HS-5 (cell line): ENCODE data around the gene IGLL5.
"Not testable (repeated sequence)": the region's sequence is repeated elsewhere in the genome, so short reads cannot be mapped to it uniquely, and the experiment has no call there.

ENCODE experiments used
- DNase-seq: peaks from one replicate; pipeline ENCODE4 v3.0.0-alpha.2; 2012; ENCODE audit warnings: low read depth

Gene IGLL5

DNA sequence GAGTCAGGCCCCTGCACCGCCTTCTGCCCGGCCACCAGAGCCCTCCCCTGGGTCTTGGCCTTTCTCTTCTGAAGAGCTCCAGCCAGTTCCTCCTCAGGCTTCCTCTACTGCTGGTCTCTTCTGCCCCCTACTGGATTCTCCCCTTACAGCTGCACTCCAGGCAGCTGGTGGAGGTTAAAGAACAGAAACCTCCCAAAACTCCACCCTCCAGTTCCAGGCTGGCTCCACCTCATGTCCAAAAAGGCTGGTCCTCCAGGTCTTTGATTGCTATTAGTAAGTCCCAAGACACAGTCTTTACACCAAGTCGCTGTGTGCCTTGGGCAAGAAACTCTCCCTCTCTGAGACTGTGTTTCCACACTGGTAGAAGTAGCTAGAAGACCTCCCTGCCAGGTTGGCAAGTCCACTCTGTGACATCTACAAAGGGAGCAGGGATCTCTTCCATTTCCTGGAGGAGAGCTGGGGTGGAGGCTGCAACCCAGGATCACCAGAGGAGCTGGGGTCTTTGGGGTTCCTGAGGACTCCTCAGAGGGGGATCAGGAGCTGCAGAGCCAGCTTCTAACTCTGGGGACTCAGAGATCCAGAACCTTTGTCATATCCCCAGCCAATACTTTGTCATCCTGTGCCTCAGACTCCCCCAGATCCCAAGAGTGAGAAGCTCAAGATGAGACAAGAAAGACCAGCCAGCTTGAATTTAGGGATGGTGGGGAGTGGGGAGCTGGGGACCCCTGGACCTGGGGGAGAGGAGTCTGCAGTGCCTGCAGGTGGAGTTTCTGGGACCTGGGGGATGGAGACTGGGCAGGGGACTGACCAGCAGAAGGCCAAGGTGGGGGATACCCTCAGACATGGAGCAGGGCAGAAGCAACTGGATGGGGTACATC is 3.4 kb upstream of the IGLL5 start:
- no peak for DNase-seq

DNA sequence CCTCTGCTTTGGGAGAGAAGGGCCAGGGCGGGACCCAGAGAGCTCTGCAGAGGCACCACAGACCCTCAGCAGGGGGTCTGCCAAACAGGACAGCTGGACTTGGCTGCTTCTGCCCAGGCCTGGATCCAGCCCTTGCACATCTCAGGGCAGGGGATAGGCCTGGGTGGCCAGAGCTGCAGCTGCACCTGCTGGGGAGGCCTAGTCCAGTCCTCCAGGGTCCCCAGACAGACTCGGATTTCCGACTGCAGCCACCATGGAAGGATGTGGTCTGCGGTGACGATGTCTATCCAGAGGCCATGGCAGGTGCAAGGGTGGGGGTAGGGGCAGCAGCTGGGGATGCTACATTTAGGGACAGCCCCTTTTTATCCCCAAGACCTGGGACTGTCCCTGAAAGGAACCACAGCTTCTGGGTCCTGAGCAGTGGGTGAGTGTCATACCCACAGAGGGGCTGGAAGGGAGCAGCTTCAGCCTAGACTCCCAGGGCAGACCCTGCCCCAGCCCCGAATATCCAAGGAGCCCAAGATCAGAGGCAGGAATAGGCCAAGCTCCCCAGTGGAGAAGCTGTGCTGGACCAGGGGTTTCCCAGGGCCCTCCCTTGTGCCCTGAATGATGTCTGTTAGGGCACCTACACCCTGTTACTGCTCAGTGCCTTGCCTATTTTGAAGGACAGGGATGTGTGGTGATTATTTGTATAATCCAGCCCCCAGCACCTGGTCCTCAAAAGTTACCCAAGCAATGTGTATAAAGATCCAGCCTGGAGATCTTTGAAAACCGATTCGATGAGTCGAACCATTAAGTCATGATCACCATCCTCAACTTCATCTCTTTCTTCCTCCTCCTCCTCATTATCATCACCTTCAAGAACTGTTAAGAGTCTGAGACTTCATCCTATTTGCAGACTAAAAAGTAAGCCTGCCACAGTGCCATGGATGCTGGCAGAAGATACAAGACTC is 2.5 kb upstream of the IGLL5 start:
- DNase-seq: no peak

DNA sequence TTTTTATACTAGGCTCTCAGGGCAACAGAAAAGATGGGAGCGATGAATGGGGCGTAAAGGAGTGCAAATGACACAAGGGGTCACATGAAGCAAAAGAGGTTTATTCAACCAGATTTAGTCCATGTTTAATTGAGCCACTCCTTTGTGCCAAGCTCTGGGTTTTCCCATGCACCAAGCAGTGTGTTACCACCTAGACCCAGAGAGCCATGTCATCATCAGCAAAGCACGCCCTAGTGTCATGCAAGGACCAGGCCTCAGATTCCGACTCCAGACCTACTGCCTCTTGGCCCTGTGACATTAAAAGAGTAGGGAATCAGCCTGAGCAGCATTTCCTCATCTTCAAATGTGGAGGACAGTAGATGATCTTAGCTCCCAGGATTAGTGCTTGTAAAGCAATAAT is 1.1 kb upstream of the IGLL5 start:
- no peak for DNase-seq

DNA sequence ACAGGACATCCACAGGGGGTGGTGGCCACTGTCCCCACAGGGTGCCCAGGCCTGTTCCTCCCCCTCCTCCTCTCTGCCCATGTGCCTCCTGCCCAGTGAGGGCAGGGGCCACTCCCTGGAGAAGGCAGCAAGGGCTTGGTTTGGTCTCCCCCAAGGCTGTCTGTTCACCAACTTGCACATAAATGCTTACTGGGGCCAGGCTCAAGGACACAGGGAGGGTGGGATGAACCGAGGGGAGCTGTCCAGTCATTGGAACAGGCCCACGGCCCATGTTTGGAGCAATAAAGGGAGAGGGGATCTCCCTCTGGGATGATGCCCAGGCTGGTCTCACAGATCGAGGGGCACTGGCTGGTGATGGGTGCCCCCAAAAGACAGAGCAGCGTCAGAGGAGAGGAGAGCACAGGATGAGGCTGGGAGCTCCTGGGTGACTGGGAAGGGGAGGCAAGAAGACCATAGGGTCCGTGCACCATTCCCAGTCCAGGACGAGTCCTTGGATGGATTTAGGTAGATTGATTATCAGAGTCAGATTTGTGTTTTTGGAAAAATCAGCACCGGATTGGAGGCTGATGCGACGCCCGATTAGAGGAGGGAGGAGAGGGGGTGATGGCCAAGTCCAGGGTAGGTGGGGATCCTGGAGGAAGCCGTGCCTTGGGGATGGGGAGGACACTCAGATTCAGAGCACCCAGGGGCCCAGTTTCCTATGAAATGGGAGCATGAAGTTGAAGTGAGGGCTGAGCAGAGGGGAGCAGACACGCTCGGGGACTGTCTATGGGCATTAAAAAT is 1.1 kb downstream of the IGLL5 start:
- DNase-seq: no peak

DNA sequence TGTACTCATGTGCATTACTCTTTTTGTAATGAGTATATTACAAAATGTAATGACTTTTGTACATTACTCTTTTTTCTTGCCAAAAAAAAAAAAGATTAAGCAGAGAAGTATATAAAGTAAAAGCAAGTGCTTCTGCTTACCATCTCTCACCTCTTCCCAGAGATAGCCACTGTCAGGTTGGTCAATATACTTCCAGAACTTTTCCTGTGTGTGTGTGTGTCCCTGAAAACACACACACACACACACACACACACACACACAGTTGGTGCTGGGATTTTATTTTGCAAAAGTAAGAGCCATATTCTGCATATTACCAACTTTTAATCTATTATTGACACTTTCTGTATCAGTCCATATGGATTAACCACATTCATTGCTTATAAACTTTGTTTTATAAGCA is 2.5 kb downstream of the IGLL5 start:
- no peak for DNase-seq

DNA sequence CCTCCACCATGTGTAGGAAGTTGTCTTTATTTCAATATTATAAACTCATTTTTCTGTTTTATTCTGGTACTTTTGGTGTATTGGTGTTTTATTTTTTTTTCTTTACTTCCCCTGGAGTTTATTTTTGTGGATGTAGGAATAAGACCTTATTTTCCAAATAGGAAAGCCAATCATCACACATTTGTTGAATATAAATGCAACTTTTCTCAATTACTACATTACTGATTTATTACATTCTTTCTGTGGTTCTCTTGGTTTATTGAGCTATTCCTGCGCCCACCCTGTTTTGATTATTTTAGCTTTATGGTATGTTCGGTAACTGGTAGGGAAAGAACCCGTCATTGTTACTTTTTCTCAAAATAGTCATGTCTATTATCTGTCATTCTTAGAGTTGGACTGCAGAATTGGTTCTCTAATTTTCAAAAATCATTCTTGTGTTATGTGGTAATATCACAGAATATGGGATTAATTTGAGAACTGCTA is 3.6 kb downstream of the IGLL5 start:
- DNase-seq: no peak

DNA sequence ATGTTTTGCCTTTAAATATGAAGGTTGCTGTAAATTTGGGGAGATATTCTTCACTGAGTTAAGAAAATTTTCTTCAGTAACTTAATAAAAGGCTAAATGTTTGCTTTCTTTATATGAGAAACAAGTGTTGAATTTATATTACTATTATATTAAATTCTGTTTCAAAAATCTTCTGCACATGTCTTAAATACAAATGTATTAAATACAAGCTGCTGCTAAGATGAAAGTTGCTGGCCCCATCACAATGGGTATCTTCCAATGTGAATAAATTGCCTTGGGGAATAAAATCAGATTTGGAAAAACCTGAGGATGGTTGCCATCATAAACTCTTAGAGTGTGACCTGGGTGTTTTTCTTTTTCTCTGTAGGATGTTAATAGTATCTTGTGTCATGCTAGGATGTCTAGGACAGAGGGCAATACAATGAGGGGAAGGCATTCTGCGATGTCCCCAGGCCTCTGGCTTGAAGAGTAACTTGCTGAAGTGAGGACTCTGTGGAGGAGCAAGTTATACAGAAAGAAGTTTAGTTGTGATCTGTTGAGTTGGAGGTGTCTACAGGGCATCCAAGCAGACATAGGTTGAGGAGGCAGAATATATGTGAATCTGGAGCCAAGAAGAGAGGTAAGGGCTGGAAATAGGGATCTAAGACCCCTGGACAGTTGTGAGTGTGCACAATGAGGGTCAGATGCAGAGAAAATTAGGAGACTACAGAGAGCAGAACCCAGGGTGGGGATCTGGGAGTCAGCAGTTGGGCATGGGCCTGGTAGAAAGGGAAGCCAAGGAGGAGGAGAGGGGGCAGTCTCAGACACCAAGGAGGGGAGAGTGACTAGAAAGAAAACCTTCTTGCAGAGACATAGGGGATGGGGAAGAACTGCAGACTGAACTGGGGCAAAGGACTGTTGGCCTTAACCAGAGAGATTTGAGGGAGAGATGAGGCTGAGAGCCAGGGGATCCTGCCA is 4.8 kb downstream of the IGLL5 start:
- DNase-seq: no peak

DNA sequence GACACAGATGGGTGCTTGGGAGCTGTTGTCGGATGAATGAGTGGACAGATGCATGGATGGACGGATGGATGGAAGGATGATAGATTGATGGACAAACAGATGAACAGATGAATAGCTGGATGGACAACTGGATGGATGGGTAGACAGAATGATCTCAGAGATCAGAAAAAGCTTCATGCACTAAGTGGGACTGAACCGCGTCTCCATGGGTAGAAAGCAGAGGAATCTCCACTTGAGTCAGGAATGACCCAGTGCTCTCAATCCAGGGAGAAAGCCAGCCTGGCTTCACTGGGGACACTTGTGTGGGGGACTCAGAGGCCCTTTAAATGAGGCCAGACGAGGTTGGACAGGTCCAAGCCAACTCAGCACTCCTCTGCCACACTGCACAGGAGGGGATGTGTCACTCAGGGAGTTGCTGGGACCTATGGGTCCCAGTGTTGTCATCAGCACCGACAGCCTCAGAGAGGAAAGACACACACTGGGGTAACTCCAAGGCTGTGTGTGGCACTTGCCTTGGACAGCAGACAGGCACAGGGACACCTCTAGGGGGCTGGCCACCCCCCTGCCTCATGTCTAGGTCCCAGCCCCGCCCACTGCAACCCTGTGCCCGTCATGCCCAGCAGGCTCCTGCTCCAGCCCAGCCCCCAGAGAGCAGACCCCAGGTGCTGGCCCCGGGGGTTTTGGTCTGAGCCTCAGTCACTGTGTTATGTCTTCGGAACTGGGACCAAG is 5.6 kb downstream of the IGLL5 start:
- DNase-seq: no peak

DNA sequence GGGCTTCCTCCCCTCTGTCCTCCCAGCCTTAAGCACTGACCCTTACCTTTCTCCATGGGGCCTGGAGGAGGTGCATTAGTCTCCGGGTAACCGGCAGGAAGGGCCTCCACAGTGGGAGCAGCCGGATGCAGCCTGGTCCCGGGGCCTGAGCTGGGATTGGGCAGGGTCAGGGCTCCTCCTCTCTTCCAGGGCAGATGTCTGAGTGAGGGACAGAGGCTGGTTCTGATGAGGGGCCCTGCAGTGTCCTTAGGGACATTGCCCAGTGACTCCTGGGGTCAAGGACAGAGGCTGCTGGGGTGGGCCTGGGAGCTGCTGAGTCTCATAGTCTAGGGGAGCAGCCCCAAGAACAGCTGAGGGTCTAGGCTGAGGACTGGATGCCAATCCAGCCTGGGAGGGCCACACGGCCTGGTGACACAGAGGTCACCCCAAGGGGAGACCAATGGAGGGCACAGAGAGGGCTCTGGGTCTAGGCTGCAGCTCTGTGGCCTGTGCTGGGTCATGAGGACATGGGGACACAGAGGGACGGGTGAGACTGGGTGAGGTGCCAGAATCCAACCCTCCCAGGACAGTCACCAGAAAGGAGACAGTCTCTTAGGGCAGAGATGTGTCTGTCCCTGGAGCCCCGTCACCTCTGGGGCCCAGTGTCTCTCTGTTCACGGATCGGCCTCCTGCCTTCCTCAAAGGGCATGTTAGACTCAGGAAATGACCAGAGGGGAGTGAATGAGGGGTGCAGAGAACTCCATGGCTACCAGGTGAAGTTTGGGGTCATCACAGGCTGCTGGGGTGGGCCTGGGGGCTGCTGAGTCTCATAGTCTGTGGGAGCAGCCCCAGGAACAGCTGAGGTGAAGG is 6.5 kb downstream of the IGLL5 start:
- no peak for DNase-seq

DNA sequence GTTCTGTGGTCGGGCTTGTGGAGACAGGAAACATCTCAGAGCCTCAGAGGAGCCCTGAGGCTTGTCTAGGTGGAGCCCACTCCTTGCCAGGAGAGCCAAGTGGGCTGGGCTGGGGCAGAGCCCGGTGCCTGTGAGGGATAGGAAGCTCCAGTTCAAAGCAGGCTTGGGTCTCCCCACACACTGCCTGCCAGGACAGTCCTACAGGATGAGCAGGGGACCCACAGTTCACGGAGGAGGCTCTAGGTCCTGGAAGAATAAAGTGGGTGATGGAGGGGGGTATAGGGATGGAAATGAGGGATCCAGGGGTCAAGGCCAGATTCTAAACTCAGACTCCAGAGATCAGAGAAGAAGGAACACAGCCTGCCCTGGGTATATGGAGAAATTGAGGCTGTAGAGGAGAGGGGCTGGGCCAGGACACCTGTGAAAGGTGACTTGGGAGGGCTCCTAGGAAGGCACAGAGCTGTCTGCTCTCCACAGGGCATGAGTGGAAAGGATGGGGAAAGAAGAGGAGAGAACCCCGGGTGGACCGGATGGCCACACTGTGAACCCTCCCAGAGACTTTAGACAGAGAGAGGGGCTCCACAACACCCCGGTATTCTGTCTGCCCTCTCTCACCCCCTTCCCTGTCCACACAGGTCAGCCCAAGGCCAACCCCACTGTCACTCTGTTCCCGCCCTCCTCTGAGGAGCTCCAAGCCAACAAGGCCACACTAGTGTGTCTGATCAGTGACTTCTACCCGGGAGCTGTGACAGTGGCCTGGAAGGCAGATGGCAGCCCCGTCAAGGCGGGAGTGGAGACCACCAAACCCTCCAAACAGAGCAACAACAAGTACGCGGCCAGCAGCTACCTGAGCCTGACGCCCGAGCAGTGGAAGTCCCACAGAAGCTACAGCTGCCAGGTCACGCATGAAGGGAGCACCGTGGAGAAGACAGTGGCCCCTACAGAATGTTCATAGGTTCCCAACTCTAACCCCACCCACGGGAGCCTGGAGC is 7.4 kb downstream of the IGLL5 start:
- DNase-seq: no peak

DNA sequence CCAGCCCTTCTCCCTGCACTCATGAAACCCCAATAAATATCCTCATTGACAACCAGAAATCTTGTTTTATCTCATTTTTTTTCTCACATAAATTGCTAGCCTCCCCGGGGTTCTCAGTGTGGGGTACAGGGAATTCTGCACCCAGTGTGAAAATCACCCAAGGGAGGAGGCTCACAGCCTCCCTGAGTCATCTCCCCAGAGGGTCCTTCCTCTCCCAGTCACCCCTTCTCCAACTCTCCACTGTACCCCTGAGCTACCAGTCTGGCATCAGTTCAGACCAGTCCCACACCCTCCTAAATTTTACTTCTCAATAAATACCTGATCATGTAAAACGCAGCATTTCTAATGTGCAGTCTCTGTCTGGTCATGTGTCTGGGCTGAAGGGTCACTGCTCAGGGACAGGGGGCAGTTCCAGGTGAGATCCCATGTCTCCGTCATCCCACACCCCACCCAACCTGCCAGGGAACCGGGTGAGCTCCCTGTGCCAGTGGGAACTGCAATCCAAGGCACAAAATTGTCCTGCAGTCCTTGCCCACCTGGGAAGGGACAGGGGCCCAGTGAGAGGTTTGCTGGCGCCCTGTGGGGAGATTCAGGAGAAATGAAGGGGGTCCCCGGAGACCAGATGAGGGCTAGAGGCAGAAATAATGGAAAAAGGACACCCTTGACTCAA is 8.3 kb downstream of the IGLL5 start:
- DNase-seq: no peak

DNA sequence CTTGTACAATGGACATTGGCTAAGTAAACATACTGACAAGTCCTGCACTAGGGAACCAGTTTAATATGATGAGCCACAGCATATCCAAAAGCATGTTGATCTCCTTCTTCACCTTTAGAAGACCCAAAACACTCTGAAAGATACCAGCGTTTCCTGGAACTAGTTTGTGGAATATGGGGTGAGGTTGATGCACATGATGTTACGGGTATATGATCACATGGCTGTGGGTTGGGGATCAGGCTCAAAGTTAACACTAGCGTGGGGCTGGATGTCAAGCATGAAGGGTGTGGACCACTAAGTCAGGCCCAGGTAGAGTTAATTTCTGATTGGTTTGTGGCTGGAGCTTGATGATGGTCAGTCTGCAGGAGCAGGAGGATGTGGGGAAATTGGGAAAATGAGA is 9.0 kb downstream of the IGLL5 start:
- DNase-seq: no peak

DNA sequence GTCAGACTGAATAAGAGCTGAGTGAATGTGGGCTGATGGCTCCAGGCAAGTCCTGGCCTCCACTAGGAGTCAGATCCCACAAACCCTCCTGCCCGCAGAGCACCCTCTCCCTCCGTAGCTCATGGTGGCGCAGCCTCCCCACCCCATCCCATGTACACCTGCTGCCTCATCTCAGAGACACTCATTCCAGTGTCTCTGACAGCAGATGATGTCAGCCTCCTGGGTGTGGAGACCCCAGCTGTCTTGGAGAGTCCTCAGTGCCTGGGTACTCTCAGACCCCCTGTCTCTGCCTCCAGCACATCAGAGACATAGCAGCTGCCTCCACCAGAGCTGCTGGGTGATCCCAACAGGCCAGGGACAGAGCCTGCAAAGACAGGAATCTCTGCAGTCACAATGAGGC is 9.5 kb downstream of the IGLL5 start:
- DNase-seq: no peak

DNA sequence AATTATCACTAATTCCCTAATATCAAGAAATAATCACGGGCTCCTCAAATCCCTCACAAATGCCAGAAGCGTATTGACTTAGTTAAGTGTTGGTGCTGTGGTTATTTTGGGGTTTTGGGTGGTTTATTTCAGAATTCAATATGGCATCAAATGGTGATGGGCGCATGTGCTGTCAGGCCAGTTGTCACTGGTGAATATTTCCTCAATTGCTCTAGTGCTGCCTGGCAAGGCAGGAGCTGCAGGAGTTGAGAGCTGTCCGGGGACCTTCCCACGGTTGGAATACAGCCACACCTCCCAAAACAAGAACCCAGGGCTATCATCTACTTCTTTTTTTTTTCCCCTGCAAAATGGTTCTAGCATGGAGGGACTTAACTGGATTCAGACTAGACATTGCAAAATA is 10.3 kb downstream of the IGLL5 start:
- no peak for DNase-seq

DNA sequence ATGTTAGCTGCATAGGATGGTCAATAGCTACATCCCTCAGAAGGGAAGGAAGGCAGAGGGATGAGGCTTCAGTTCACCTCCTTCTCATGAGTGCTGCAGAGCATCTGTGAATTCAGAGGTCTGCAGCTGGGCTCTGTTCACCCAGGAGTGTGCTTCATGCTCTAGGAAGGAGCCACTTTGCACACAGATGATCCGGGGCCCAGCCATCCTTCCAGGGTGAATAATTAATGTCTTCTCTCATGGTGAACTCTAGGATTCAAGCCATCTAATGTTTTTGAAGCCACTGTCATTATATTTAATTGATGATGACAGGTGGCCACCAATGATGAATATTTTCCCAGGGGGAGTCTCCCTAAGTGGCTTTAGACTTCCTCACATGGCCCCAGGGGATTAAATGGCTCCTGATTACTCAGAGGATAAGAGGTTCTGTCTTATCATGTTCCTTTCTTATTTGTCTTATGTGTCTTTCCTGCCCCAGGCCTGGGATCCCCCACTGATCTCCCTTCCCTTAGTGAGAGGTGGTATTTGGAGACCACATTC is 10.9 kb downstream of the IGLL5 start:
- not testable (repeated sequence) for DNase-seq

DNA sequence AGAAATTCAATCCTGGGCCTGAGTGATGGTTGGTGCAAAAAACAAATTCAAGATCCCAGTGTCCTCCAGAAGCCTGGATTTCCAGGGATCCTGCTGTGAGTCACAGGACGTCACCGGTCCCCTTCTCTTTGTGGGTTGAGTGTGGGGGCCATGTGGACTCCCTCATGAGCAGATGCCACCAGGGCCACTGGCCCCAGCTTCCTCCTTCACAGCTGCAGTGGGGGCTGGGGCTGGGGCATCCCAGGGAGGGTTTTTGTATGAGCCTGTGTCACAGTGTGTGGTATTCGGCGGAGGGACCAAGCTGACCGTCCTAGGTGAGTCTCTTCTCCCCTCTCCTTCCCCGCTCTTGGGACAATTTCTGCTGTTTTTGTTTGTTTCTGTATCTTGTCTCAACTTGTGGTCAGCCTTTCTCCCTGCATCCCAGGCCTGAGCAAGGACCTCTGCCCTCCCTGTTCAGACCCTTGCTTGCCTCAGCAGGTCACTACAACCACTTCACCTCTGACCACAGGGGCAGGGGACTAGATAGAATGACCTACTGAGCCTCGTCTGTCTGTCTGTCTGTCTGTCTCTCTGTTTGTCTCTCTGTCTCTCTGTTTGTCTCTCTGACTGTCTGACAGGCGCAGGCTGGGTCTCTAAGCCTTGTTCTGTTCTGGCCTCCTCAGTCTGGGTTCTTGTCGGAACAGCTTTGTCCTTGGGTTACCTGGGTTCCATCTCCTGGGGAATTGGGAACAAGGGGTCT is 11.9 kb downstream of the IGLL5 start:
- DNase-seq: not testable (repeated sequence)
